ENCODE data around the gene SLC9A9.

SLC9A9 gene

GRCh38 chr3:143753006-143753405 lies 95.3 kb downstream of the SLC9A9 start:
- Histone ChIP-seq H3K4me1 (ENCODE audit: control insufficient read depth in 1 of 2, insufficient read depth in 2 of 2, low read length in 2 of 2) (peaks cover 0 to 4% of the 10 kb centered on the region in 2 donors), H3K36me3 (ENCODE audit: control insufficient read depth in 1 of 2, insufficient read depth in 2 of 2, low read length in 2 of 2) (no peaks in the 10 kb centered on the region), H3K27me3 (ENCODE audit: low read depth, low read length) (no peaks in the 10 kb centered on the region), H3K27ac (ENCODE audit: low read length) (no peak overlapping the region), H3K9me3 (ENCODE audit: control insufficient read depth in 1 of 2, low read length in 2 of 2) (no peaks in the 10 kb centered on the region), H3K4me3 (ENCODE audit: low read depth in 1 of 2, low read length in 2 of 2) (no peak overlapping the region)

- Histone ChIP-seq H3K36me3 (ENCODE audit: control insufficient read depth in 1 of 2, insufficient read depth in 2 of 2, low read length in 2 of 2) (no peaks in the 10 kb centered on the region), H3K4me3 (ENCODE audit: low read depth in 1 of 2, low read length in 2 of 2) (no peak overlapping the region), H3K9me3 (ENCODE audit: control insufficient read depth in 1 of 2, low read length in 2 of 2) (no peaks in the 10 kb centered on the region), H3K27me3 (ENCODE audit: low read depth, low read length) (no peaks in the 10 kb centered on the region), H3K4me1 (ENCODE audit: control insufficient read depth in 1 of 2, insufficient read depth in 2 of 2, low read length in 2 of 2) (peaks cover 0 to 4% of the 10 kb centered on the region in 2 donors), H3K27ac (ENCODE audit: low read length) (no peak overlapping the region)
Measured at GRCh38 chr3:143751643-143752178, 96.6 kb downstream of the SLC9A9 start.

- no peak overlapping the region for H3K27ac ChIP-seq (ENCODE audit: low read length)
- H3K36me3 ChIP-seq (ENCODE audit: control insufficient read depth in 1 of 2, insufficient read depth in 2 of 2, low read length in 2 of 2): no peaks in the 10 kb centered on the region
- H3K9me3 ChIP-seq (ENCODE audit: control insufficient read depth in 1 of 2, low read length in 2 of 2): no peaks in the 10 kb centered on the region
- no peaks in the 10 kb centered on the region for H3K27me3 ChIP-seq (ENCODE audit: low read depth, low read length)
- no peak overlapping the region for H3K4me3 ChIP-seq (ENCODE audit: low read depth in 1 of 2, low read length in 2 of 2)
- peaks cover 0 to 4% of the 10 kb centered on the region in 2 donors for H3K4me1 ChIP-seq (ENCODE audit: control insufficient read depth in 1 of 2, insufficient read depth in 2 of 2, low read length in 2 of 2)
Measured at GRCh38 chr3:143750841-143751240, 97.4 kb downstream of the SLC9A9 start.

GRCh38 chr3:143749926-143750325 lies 98.3 kb downstream of the SLC9A9 start:
- H3K27ac ChIP-seq (ENCODE audit: low read length): no peak overlapping the region
- H3K36me3 ChIP-seq (ENCODE audit: control insufficient read depth in 1 of 2, insufficient read depth in 2 of 2, low read length in 2 of 2): no peaks in the 10 kb centered on the region
- H3K4me3 ChIP-seq (ENCODE audit: low read depth in 1 of 2, low read length in 2 of 2): no peak overlapping the region
- no peaks in the 10 kb centered on the region for H3K27me3 ChIP-seq (ENCODE audit: low read depth, low read length)
- peaks cover 0 to 4% of the 10 kb centered on the region in 2 donors for H3K4me1 ChIP-seq (ENCODE audit: control insufficient read depth in 1 of 2, insufficient read depth in 2 of 2, low read length in 2 of 2)
- no peaks in the 10 kb centered on the region for H3K9me3 ChIP-seq (ENCODE audit: control insufficient read depth in 1 of 2, low read length in 2 of 2)

- peaks cover 0 to 3% of the 10 kb centered on the region in 2 donors for H3K9me3 ChIP-seq (ENCODE audit: control insufficient read depth in 1 of 2, low read length in 2 of 2)
- no peak overlapping the region for H3K27ac ChIP-seq (ENCODE audit: low read length)
- H3K4me3 ChIP-seq (ENCODE audit: low read depth in 1 of 2, low read length in 2 of 2): no peak overlapping the region
- no peaks in the 10 kb centered on the region for H3K4me1 ChIP-seq (ENCODE audit: control insufficient read depth in 1 of 2, insufficient read depth in 2 of 2, low read length in 2 of 2)
- no peaks in the 10 kb centered on the region for H3K36me3 ChIP-seq (ENCODE audit: control insufficient read depth in 1 of 2, insufficient read depth in 2 of 2, low read length in 2 of 2)
- H3K27me3 ChIP-seq (ENCODE audit: low read depth, low read length): no peaks in the 10 kb centered on the region
Measured at GRCh38 chr3:143737065-143737464, 111.2 kb downstream of the SLC9A9 start.

GRCh38 chr3:143736205-143736997 lies 111.9 kb downstream of the SLC9A9 start:
- no peak overlapping the region for H3K27ac ChIP-seq (ENCODE audit: low read length)
- no peak overlapping the region for H3K4me3 ChIP-seq (ENCODE audit: low read depth in 1 of 2, low read length in 2 of 2)
- H3K9me3 ChIP-seq (ENCODE audit: control insufficient read depth in 1 of 2, low read length in 2 of 2): peaks cover 0 to 3% of the 10 kb centered on the region in 2 donors
- no peaks in the 10 kb centered on the region for H3K36me3 ChIP-seq (ENCODE audit: control insufficient read depth in 1 of 2, insufficient read depth in 2 of 2, low read length in 2 of 2)
- no peaks in the 10 kb centered on the region for H3K4me1 ChIP-seq (ENCODE audit: control insufficient read depth in 1 of 2, insufficient read depth in 2 of 2, low read length in 2 of 2)
- no peaks in the 10 kb centered on the region for H3K27me3 ChIP-seq (ENCODE audit: low read depth, low read length)

- no peaks in the 10 kb centered on the region for H3K4me1 ChIP-seq (ENCODE audit: control insufficient read depth in 1 of 2, insufficient read depth in 2 of 2, low read length in 2 of 2)
- H3K9me3 ChIP-seq (ENCODE audit: control insufficient read depth in 1 of 2, low read length in 2 of 2): no peaks in the 10 kb centered on the region
- H3K27me3 ChIP-seq (ENCODE audit: low read depth, low read length): no peaks in the 10 kb centered on the region
- no peaks in the 10 kb centered on the region for H3K36me3 ChIP-seq (ENCODE audit: control insufficient read depth in 1 of 2, insufficient read depth in 2 of 2, low read length in 2 of 2)
- H3K27ac ChIP-seq (ENCODE audit: low read length): no peak overlapping the region
- H3K4me3 ChIP-seq (ENCODE audit: low read depth in 1 of 2, low read length in 2 of 2): no peak overlapping the region
Measured at GRCh38 chr3:143731776-143732175, 116.5 kb downstream of the SLC9A9 start.

GRCh38 chr3:143731320-143731719 lies 116.9 kb downstream of the SLC9A9 start:
- H3K4me1 ChIP-seq (ENCODE audit: control insufficient read depth in 1 of 2, insufficient read depth in 2 of 2, low read length in 2 of 2): no peaks in the 10 kb centered on the region

GRCh38 chr3:143727391-143727790 lies 120.9 kb downstream of the SLC9A9 start:
- Histone ChIP-seq H3K4me3 (ENCODE audit: low read depth in 1 of 2, low read length in 2 of 2) (no peak overlapping the region), H3K36me3 (ENCODE audit: control insufficient read depth in 1 of 2, insufficient read depth in 2 of 2, low read length in 2 of 2) (no peaks in the 10 kb centered on the region), H3K27ac (ENCODE audit: low read length) (no peak overlapping the region), H3K4me1 (ENCODE audit: control insufficient read depth in 1 of 2, insufficient read depth in 2 of 2, low read length in 2 of 2) (no peaks in the 10 kb centered on the region), H3K27me3 (ENCODE audit: low read depth, low read length) (no peaks in the 10 kb centered on the region), H3K9me3 (ENCODE audit: control insufficient read depth in 1 of 2, low read length in 2 of 2) (no peaks in the 10 kb centered on the region)

More at GRCh38 chr3:143731320-143731719, 116.9 kb downstream of the SLC9A9 start:
- H3K9me3 ChIP-seq (ENCODE audit: control insufficient read depth in 1 of 2, low read length in 2 of 2): no peaks in the 10 kb centered on the region
- no peaks in the 10 kb centered on the region for H3K27me3 ChIP-seq (ENCODE audit: low read depth, low read length)
- H3K27ac ChIP-seq (ENCODE audit: low read length): no peak overlapping the region
- no peak overlapping the region for H3K4me3 ChIP-seq (ENCODE audit: low read depth in 1 of 2, low read length in 2 of 2)
- no peaks in the 10 kb centered on the region for H3K36me3 ChIP-seq (ENCODE audit: control insufficient read depth in 1 of 2, insufficient read depth in 2 of 2, low read length in 2 of 2)

- Histone ChIP-seq H3K27me3 (ENCODE audit: low read depth, low read length) (no peaks in the 10 kb centered on the region), H3K4me1 (ENCODE audit: control insufficient read depth in 1 of 2, insufficient read depth in 2 of 2, low read length in 2 of 2) (no peaks in the 10 kb centered on the region), H3K4me3 (ENCODE audit: low read depth in 1 of 2, low read length in 2 of 2) (no peak overlapping the region), H3K36me3 (ENCODE audit: control insufficient read depth in 1 of 2, insufficient read depth in 2 of 2, low read length in 2 of 2) (no peaks in the 10 kb centered on the region), H3K9me3 (ENCODE audit: control insufficient read depth in 1 of 2, low read length in 2 of 2) (no peaks in the 10 kb centered on the region), H3K27ac (ENCODE audit: low read length) (no peak overlapping the region)
Measured at GRCh38 chr3:143726727-143727126, 121.5 kb downstream of the SLC9A9 start.

GRCh38 chr3:143720381-143720780 lies 127.9 kb downstream of the SLC9A9 start:
- Histone ChIP-seq H3K4me3 (ENCODE audit: low read depth in 1 of 2, low read length in 2 of 2) (no peak overlapping the region), H3K9me3 (ENCODE audit: control insufficient read depth in 1 of 2, low read length in 2 of 2) (no peaks in the 10 kb centered on the region), H3K27ac (ENCODE audit: low read length) (no peak overlapping the region), H3K36me3 (ENCODE audit: control insufficient read depth in 1 of 2, insufficient read depth in 2 of 2, low read length in 2 of 2) (no peaks in the 10 kb centered on the region), H3K4me1 (ENCODE audit: control insufficient read depth in 1 of 2, insufficient read depth in 2 of 2, low read length in 2 of 2) (no peaks in the 10 kb centered on the region), H3K27me3 (ENCODE audit: low read depth, low read length) (no peaks in the 10 kb centered on the region)

GRCh38 chr3:143718463-143718862 lies 129.8 kb downstream of the SLC9A9 start:
- H3K27ac ChIP-seq (ENCODE audit: low read length): no peak overlapping the region
- no peaks in the 10 kb centered on the region for H3K36me3 ChIP-seq (ENCODE audit: control insufficient read depth in 1 of 2, insufficient read depth in 2 of 2, low read length in 2 of 2)
- no peaks in the 10 kb centered on the region for H3K4me1 ChIP-seq (ENCODE audit: control insufficient read depth in 1 of 2, insufficient read depth in 2 of 2, low read length in 2 of 2)
- no peak overlapping the region for H3K4me3 ChIP-seq (ENCODE audit: low read depth in 1 of 2, low read length in 2 of 2)
- H3K9me3 ChIP-seq (ENCODE audit: control insufficient read depth in 1 of 2, low read length in 2 of 2): no peaks in the 10 kb centered on the region
- H3K27me3 ChIP-seq (ENCODE audit: low read depth, low read length): no peaks in the 10 kb centered on the region
